Measurements from ENCODE around the gene TBX3.

DNA sequence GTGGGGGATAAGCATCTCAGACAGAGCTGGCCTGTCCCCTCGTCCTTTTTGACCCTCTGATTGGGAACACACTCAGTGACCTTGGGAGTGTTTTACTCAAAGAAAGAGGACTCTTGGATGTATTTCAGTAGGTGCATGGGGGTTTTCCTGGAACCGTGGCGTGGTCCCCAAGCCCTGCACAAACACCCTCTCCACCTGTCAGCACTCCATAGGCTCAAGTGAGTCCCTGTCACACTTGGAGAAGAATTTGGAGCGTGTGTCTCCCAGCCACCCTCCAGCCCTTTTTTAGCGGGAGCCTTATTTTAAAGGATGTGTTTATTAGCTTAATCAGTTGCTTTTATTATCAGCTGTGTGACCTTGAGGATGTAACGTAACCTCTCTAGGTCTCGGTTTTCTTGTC lies 37.3 kb upstream of the TBX3 start:
- TF ChIP-seq, protein P1, sequence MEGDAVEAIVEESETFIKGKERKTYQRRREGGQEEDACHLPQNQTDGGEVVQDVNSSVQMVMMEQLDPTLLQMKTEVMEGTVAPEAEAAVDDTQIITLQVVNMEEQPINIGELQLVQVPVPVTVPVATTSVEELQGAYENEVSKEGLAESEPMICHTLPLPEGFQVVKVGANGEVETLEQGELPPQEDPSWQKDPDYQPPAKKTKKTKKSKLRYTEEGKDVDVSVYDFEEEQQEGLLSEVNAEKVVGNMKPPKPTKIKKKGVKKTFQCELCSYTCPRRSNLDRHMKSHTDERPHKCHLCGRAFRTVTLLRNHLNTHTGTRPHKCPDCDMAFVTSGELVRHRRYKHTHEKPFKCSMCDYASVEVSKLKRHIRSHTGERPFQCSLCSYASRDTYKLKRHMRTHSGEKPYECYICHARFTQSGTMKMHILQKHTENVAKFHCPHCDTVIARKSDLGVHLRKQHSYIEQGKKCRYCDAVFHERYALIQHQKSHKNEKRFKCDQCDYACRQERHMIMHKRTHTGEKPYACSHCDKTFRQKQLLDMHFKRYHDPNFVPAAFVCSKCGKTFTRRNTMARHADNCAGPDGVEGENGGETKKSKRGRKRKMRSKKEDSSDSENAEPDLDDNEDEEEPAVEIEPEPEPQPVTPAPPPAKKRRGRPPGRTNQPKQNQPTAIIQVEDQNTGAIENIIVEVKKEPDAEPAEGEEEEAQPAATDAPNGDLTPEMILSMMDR (IDR thresholded peaks at IDR 0.05; ENCODE audit: low read length) = no peak
- TF ChIP-seq EZH2 (optimal IDR thresholded peaks at IDR 0.05; ENCODE audit: low read depth, low read length) = no peak

Data from MM.1S (cell line).